Stimulated activated naive CD8-positive, alpha-beta T cell treated with anti-CD3 and anti-CD28 coated beads, Interleukin-15, amount 100 ng/mL, for 72 hours (primary cell): Measurements from ENCODE around the gene TASP1.
A peak's percentile ranks its signal among the peaks of the same experiment; 100 is the strongest.
"Not testable (repeated sequence)": the region's sequence is repeated elsewhere in the genome, so short reads cannot be mapped to it uniquely, and the experiment has no call there.

ENCODE experiments used
- ATAC-seq: fragments of 150-1000 bp; cut with Tn5 transposase; 2 replicates; pipeline ENCODE4 v1.10.0; 2021; ENCODE audit warnings: mild to moderate bottlenecking, moderate library complexity
- DNase-seq, 2 donors: peaks; one replicate each; pipeline ENCODE4 v3.0.0; 2021 to 2022
- H3K27ac Mint-ChIP-seq, 2 donors: one replicate each; pipeline ENCODE4 v1.8.0; 2022; ENCODE audit warnings: mild to moderate bottlenecking in 2 of 2, mixed read lengths in 2 of 2, moderate library complexity in 2 of 2
- H3K27me3 Mint-ChIP-seq: one replicate; pipeline ENCODE4 v1.8.0; 2022; ENCODE audit warnings: mixed read lengths
- H3K4me1 Mint-ChIP-seq: one replicate; pipeline ENCODE4 v1.8.0; 2022; ENCODE audit warnings: mild to moderate bottlenecking, mixed read lengths
- H3K4me3 Mint-ChIP-seq, 2 donors: one replicate each; pipeline ENCODE4 v1.8.0; 2022; ENCODE audit warnings: mild to moderate bottlenecking in 2 of 2, mixed read lengths in 2 of 2, moderate library complexity in 1 of 2
- H3K9me3 Mint-ChIP-seq, 2 donors: one replicate each; pipeline ENCODE4 v1.8.0; 2022; ENCODE audit warnings: mixed read lengths in 2 of 2

TASP1 gene

DNA sequence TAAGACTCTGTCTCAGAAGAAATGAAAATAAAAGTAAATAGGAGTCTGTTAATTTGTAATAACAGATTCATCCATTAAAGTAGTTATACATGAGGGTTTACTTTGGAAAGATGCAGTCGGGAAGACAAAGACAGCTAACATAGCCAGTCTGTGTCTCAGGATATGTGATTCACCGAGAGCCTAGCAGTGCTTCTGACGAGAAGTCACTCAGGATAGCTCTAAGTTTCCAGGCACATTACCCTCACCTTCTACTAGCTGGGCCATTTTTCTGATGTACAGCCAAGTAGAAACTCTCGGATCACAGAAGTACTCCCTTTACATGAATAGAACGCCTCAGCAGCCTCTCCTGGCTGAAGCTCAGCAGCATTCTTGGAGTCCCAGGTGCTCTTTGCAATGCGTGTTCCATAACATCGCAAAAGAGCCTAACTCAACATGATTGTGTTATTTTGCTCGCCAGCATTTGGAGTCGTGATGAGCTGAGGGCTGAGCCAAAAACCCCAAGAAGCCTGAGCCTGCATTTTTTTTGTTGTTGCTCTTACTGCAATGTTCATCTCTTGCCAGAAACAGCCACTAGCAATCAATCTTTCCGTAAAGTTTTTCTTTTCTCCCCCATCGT is 22.4 kb upstream of the TASP1 start:
- peaks cover 14% of the 10 kb centered on the region for H3K27me3 Mint-ChIP-seq
- H3K9me3 Mint-ChIP-seq: no peaks in the 10 kb centered on the region
- no peaks in the 10 kb centered on the region for H3K4me1 Mint-ChIP-seq
- DNase-seq: no peak
- H3K27ac Mint-ChIP-seq: no peak overlapping the region
- ATAC-seq: no peak
- no peak overlapping the region for H3K4me3 Mint-ChIP-seq

DNA sequence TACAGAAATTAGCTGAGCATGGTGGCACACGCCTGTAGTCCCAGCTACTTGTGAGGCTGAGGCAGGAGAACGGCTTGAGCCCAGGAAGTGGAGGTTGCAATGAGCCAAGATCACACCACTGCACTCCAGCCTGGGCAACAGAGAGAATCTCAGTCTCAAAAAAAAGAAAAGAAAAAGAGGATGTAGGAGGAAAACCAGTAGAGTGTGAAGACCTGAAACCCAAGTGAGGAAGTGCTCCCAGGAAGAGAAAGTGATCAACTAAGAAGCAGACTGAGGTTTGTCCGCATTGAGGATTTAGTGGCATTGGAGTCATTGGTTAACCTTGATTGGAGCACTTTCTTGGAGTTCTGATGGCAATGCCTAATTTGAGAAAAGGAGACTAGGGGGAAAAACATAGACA is 20.6 kb upstream of the TASP1 start:
- DNase-seq: no peak
- no peak for ATAC-seq
- Mint-ChIP-seq H3K4me1 (no peaks in the 10 kb centered on the region), H3K9me3 (no peaks in the 10 kb centered on the region), H3K4me3 (no peak overlapping the region), H3K27ac (no peak overlapping the region), H3K27me3 (peaks cover 8% of the 10 kb centered on the region)

DNA sequence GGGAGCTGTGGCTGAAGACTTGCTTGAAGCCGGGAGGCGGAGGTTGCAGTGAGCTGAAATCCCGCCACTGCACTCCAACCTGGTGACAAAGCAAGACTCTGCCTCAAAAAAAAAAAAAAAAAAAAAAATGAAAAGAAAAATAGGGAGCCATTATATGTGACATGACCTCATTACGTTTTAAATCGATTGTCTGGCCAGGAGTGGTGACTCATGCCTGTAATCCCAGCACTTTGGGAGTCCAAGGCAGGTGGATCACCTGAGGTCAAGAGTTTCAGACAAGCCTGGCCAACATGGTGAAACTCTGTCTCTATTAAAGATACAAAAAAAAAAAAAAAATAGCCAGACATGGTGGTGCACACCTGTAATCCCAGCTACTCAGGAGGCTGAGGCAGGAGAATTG is 19.3 kb upstream of the TASP1 start:
- ATAC-seq, H3K27me3 Mint-ChIP-seq, H3K4me3 Mint-ChIP-seq, H3K4me1 Mint-ChIP-seq, H3K9me3 Mint-ChIP-seq, H3K27ac Mint-ChIP-seq, DNase-seq: not testable (repeated sequence)

DNA sequence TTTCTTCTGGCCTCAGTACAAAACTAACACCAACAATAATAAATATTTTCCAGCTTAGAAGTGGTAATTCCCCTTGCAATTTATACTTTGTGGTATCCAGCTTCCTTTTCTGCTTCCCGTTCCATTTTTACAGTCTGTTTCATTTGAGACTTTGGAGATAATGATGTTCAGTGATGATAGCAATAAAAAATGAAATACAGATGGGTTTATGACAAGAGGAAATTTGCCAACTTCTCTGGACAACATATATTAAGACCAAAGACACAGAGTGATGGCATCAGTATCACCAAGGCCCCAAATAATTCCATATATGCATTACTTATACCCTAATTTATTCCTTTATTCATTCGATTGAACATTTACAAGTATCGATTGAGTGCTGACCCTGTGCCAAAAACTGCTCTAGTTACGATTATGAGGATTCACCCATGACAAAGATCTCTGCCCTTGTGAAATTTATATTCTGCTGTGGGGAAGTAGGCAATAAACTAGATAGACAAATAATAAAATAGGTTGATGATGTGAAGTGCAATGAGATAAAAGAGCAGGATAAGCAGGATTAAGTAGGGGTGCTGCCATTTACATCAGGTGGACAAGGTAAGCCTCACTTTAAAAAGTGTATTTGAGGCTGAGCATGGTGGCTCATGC is 18.1 kb upstream of the TASP1 start:
- Mint-ChIP-seq H3K4me3 (no peak overlapping the region), H3K27ac (no peak overlapping the region), H3K9me3 (no peaks in the 10 kb centered on the region), H3K27me3 (peaks cover 8% of the 10 kb centered on the region), H3K4me1 (no peaks in the 10 kb centered on the region)
- DNase-seq: no peak
- no peak for ATAC-seq

DNA sequence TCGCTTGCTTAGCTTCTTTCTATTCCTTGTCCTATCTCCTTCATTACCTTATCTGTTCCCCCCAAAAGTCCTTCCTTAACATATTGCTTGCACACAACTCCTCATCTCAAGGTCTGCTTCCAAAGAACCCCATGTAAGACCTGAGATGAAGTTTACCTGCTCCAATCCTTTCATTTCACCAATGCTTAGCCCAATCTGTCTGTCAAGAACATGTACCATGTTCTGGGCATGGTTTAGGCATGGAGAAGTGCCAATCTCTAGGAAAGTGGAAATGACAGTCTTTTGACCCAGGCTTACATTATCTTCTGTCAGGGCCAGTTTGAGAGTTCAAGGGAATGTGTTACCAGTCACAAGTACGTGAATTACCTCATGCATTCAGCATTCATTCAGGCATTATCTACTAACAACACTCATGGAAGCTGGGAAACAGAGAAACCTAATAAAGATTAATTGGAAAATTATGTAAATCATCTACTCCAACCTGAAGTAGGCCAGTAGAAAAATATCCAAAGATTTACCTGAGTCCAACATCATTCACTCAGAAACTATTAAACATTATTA is 15.8 kb upstream of the TASP1 start:
- ATAC-seq: no peak
- Mint-ChIP-seq H3K27ac (no peak overlapping the region), H3K27me3 (peaks cover 18% of the 10 kb centered on the region), H3K4me3 (no peak overlapping the region), H3K9me3 (no peaks in the 10 kb centered on the region), H3K4me1 (no peaks in the 10 kb centered on the region)
- no peak for DNase-seq

DNA sequence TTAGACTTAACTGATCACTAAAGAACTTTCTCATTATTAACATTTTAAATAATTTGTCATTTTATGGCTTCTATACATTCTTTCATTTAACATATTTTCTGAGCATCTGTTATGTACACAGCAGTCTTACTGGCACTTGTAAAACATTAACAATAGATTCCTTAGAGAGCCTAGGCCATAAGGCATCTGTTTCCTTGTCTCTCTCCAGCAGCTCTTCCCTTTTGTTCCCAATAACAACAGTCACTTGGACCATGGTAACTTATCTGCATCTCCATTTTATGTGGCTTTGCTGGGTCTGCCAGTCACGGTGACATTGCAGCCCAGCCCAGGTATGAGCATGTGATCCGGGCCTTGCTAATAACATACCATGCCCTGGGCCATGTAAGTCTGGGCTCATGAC is 11.7 kb upstream of the TASP1 start:
- H3K27me3 Mint-ChIP-seq: peaks cover 16% of the 10 kb centered on the region
- DNase-seq (no peak), ATAC-seq (no peak)
- peak overlapping the region in 1 of 2 donors; percentile 30 for H3K27ac Mint-ChIP-seq
- H3K9me3 Mint-ChIP-seq: no peaks in the 10 kb centered on the region
- H3K4me1 Mint-ChIP-seq: no peaks in the 10 kb centered on the region
- no peak overlapping the region for H3K4me3 Mint-ChIP-seq

DNA sequence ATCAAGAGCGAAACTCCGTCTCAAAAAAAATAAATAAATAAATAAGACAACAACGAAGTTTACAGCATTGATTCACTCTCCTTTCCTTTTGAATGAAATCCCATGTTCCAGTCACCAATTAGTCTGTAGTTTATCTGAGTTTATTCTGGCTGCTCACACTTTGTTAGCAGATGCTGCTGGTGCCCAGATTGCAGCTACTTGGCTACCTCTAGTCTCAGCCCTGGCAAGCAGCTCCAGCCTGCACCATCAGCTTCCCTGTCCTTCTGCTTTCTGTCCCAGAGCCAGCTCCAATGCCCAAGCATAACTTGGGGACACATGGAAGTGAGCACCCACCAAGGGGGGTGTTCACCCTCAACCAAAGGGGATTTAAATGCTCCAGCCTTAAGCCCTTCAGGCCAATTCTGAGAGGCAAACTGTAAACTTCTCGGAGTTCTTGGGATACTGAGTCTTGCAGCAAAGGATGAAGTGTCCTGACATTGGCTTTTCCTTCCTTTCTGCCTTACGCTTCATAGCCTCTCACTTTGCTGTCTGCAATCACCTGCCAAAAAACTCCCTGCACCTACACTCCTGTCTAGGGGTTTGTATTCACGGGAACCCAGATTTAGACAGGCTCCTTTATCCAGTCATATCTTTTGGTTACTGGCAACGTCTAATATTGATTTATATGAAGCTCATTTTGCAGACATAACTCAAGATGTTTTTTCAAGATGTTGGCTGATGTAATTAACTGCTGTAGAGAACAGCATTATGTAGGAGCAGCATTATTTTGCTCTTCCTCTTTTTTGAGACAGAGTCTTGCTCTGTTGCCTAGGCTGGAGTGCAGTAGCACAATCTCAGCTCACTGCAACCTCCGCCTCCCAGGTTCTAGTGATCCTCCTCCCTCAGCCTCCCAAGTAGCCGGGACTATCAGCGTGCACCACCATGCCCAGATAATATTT is 9.8 kb upstream of the TASP1 start:
- ATAC-seq (no peak), DNase-seq (no peak)
- H3K27me3 Mint-ChIP-seq: peaks cover 31% of the 10 kb centered on the region
- H3K4me3 Mint-ChIP-seq: no peak overlapping the region
- no peaks in the 10 kb centered on the region for H3K9me3 Mint-ChIP-seq
- no peaks in the 10 kb centered on the region for H3K4me1 Mint-ChIP-seq
- no peak overlapping the region for H3K27ac Mint-ChIP-seq

DNA sequence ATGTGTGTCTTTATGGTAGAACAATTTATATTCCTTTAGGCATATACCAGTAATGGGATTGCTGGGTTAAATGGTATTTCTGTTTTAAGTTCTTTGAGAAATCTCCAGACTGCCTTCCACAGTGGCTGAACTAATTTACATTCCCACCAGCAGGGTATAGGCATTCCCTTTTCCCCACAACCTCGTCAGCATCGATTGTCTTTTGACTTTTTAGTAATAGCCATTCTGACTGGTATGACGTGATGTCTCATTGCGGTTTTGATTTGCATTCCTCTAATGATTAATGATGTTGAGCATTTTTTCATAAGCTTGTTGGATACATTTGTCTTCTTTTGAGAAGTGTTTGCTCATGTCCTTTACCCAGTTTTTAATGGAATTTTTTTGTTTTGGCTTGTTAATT is 5.3 kb upstream of the TASP1 start:
- peaks cover 34% of the 10 kb centered on the region for H3K27me3 Mint-ChIP-seq
- H3K27ac Mint-ChIP-seq: no peak overlapping the region
- H3K4me1 Mint-ChIP-seq: peaks cover 4% of the 10 kb centered on the region
- DNase-seq (no peak), ATAC-seq (no peak)
- H3K4me3 Mint-ChIP-seq: no peak overlapping the region
- no peaks in the 10 kb centered on the region for H3K9me3 Mint-ChIP-seq

DNA sequence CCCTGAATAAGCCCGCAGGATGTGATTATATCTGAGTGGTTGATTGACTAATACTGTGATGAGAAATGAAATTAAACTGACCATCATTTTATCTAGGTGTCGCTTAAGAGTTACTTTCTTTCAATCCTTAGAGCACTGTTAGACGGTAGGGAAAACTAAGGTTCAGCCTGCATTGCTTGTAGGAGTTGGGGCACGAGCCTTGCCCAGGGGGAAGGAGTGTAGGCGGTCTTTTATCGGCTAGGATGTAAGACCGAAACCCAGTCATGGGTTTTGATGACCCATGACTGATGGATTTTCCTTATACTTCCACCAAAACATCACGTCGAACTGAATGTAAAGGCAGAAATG is 392 bp upstream of the TASP1 start:
- DNase-seq: no peak
- Mint-ChIP-seq H3K4me3 (peak overlapping the region; percentile 97 to 99), H3K27ac (peak overlapping the region; percentile 78 to 89), H3K9me3 (no peaks in the 10 kb centered on the region), H3K4me1 (peaks cover 41% of the 10 kb centered on the region), H3K27me3 (peaks cover 18% of the 10 kb centered on the region)
- ATAC-seq: no peak

DNA sequence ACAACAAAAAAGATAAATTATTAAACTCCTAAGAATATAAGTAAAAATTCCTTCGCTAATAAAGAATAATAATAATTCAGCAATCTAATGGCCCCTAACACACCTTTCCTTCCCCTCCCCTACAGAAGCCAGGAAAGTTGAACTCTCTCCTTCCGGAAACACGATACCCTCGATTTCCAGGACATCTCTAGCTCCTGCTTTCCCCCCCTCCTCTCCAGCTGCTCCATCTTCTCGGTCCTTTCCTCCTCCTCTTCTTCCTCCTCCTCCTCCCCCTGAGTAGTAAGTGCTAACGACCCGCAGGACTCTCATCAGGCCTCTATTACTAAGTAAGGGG is 603 bp downstream of the TASP1 start:
- peaks cover 11% of the 10 kb centered on the region for H3K27me3 Mint-ChIP-seq

DNA sequence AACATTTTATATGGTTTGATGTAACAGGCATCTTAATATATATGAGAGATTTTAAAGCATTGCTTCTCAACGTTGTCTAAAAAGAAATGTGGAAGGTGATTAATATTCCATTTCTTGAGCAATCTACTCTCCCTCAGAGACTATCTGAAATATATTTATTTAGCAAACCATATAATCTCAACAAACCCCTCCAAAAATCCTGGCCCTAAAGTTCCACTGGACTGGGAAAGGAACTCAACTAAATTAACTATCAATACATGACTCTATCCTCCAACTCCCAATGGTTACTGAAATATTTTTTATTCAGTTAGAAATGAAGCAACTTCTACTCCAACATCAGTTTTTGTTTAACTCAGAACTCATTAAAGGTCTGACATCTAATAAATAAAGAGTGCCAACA is 6.3 kb downstream of the TASP1 start:
- H3K27me3 Mint-ChIP-seq: no peaks in the 10 kb centered on the region
- H3K4me3 Mint-ChIP-seq: no peak overlapping the region
- H3K9me3 Mint-ChIP-seq: no peaks in the 10 kb centered on the region
- DNase-seq (no peak), ATAC-seq (no peak)
- no peak overlapping the region for H3K27ac Mint-ChIP-seq
- peaks cover 26% of the 10 kb centered on the region for H3K4me1 Mint-ChIP-seq

More for the DNA sequence above, 603 bp downstream of the TASP1 start:
- H3K4me3 Mint-ChIP-seq: peak overlapping the region; percentile 97 to 99
- peaks cover 43% of the 10 kb centered on the region for H3K4me1 Mint-ChIP-seq
- DNase-seq (no peak), ATAC-seq (no peak)
- H3K27ac Mint-ChIP-seq: peak overlapping the region; percentile 94
- no peaks in the 10 kb centered on the region for H3K9me3 Mint-ChIP-seq

DNA sequence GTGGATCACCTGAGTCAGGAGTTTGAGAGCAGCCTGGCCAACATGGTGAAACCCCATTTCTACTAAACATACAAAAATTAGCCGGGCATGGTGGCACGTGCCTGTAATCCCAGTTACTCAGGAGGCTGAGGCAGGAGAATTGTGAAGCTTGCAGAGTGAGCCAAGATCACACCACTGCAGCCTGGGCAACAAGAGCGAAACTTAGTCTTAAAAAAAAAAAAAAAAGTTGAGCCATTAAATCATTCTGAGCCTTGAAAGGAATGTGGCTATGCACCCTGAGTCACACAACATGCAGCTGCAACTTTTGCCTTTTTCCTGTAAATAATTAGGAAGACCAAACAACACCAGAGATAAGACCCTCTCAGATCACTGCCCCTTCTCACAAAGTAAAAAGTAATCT is 11.2 kb downstream of the TASP1 start:
- peak overlapping the region in 1 of 2 donors; percentile 19 for H3K27ac Mint-ChIP-seq
- ATAC-seq, DNase-seq, H3K4me3 Mint-ChIP-seq, H3K4me1 Mint-ChIP-seq, H3K9me3 Mint-ChIP-seq, H3K27me3 Mint-ChIP-seq: not testable (repeated sequence)

DNA sequence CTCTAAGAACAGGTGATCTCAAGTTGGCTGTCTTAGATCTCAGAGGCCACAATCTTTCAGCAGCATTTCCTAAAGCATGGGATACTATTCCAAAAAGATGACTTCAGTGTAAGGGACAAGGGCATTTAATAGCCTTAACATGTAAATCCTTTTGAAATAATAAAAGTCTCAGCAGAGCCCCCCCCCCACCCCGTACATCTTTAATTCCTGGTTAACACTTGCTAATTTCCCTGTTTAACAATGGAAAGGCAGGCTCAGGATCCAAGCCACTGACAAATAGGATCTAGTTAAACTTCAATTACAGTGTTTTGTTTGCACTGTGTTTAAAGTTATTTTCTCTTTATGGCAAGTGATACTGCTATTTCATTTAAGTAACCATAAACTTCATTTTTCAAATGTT is 12.0 kb downstream of the TASP1 start:
- Mint-ChIP-seq H3K27ac (no peak overlapping the region), H3K4me1 (no peaks in the 10 kb centered on the region), H3K27me3 (no peaks in the 10 kb centered on the region), H3K4me3 (no peak overlapping the region), H3K9me3 (no peaks in the 10 kb centered on the region)
- DNase-seq: no peak
- no peak for ATAC-seq

DNA sequence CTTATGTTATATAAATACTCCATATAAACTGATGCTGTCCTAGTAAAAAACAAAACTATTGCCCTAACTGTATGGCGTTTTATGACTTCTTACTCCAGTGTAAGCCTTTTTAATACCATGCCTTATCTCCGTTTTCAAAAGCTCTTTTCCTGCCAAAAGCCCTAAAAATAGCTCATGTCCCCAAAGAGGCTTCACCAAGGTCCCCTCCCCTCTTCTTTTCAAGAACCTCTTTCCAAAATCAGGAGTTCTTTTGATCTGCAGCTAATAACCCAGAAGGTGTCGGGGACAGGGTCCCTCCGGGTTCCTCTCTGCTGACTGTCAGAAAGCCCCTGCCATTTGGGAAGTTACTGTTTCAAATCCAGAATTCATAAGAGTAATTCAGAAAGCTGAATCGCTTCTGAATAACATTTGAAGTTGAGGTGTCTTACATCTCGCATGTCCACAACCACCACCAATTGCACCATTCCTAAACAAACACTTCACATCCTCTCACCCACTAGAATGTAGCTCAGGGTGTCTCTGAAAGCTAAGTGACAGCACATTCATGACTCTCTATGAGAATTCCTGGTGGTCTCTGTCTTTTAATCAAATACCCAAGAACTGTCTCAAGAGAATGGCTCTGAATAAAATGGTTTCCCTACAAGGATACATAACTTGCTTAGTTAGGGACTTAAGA is 13.3 kb downstream of the TASP1 start:
- H3K4me1 Mint-ChIP-seq: no peaks in the 10 kb centered on the region
- H3K4me3 Mint-ChIP-seq: no peak overlapping the region
- no peak overlapping the region for H3K27ac Mint-ChIP-seq
- no peaks in the 10 kb centered on the region for H3K27me3 Mint-ChIP-seq
- no peaks in the 10 kb centered on the region for H3K9me3 Mint-ChIP-seq
- no peak for DNase-seq
- no peak for ATAC-seq

DNA sequence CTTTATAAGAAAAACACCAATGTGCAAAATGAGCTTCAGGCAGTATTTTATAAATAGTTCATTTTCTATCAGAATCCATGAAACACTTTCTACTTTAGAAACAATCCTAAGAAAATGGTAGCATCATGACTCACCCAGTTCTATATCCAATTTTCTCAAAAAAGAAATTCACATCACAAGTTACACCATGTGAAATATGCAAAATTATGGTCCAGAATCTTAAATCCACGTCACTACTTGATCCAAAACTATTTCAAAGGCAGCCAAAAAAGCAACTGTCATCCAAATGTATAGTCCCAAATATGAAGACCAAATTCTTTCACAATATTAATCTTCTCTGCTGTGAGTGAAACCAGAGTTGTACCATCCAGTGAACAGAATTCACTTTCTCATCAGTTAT is 19.3 kb downstream of the TASP1 start:
- not testable (repeated sequence) for H3K4me1 Mint-ChIP-seq, ATAC-seq, H3K4me3 Mint-ChIP-seq, H3K9me3 Mint-ChIP-seq, DNase-seq, H3K27me3 Mint-ChIP-seq, H3K27ac Mint-ChIP-seq
